Superior temporal gyrus (tissue), 1 donor: ENCODE data around the gene STN1.

Experiments
- DNase-seq: peaks from one replicate; pipeline ENCODE4 v3.0.0-alpha.2; 2016; ENCODE audit errors: extremely low spot score

Gene STN1

DNA sequence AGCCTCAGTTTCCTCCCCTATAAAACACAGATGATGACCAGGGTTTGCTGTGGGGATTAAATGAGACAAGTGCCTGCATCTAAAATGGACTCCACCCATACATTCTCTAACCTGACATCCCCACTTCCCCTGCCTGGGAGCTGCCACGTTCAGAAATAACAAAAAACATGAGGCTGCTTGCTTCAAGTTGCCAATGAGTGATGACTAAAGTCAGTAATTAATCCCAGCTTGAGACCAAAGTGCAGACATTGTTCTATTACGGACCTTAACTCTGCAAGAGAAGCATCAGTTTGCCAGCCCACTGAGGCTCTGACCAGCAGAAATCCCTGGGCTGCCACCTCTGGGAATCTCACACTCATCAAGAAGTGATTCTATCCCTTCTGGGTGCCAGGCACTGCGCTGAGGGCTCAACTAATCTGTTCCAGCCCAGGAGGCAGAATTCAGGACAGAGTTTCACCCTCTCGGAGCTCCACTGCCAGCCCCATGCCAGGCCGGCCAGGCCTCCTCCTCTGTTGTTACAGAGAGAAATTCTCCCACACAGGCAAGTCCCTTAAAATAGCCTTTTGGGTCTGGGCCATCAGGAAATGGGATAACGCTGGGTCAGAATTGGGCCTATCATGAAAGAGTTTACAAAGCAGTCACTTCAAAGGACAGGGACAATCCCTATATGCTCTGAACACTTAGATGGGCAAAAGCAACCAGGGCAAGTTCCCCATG lies 74.0 kb downstream of the STN1 start:
- no peak for DNase-seq

DNA sequence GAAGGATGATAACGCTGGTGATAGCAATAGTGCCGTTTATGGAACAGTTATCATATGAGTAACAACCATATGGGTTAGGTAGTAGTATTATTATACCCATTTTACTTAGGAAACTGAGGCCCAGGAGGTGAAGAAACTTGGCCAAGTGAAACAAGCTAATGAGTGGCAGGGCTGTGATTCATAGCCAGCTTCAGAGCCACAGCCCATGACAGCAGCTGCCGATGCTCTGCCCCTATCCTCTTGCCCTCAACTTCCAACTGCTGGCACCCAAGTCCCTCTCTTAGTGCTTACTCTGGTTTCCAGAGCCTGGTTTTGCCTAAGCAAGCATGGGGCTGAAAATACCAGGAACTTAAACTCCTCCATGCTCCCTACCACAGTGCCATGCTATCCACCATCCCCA lies 74.9 kb downstream of the STN1 start:
- DNase-seq: no peak

DNA sequence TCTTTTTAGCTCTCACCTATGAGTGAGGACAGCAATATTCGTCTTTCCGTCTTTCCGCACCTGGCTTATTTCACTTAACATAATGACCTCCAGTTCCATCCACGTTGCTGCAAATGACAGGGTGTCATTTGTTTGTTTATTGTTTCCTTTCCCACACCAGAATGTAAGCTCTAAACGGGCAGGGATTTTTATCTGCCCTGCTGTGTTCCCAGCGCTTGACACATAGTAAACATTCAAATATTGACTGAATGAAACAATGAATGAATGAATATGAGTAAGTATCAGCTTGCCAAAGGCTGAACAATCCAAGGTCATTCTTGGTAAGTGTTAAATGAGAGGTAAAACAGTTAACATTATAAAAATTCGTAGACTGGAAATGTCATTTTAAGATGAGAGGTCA lies 75.4 kb downstream of the STN1 start:
- DNase-seq: no peak

DNA sequence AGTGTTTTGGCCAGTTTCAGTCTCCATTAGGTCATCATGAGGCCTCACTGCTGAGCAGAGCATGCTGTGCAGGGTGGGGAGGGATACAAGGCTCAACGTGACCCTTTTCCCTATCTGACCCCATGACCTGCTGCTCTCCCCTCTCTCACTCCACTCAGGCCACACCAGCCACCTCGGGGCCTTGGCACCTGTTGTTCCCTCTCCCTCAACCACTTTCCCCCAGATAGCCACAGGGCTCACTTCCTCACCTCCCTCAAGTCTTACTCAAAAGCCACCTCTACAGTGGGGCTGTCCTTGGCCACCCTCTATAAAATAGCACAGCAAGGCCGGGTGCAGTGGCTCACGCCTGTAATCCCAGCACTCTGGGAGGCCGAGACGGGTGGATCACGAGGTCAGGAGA lies 76.5 kb downstream of the STN1 start:
- no peak for DNase-seq

DNA sequence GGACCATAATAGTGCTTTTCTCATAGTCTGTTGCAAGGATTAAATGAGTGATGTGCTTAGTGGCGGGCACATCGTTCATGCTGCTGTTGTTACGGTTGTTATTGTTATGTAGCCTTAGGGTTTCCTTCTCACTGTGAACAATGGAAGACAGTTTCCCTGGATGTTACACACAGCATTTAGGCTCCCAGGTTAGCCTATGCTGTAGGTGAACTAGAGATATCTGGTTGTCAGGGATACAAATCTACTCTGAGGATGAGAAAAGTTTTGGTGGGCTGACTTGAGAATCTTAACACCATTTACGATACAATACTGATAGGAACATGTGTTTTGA lies 77.3 kb downstream of the STN1 start:
- no peak for DNase-seq

DNA sequence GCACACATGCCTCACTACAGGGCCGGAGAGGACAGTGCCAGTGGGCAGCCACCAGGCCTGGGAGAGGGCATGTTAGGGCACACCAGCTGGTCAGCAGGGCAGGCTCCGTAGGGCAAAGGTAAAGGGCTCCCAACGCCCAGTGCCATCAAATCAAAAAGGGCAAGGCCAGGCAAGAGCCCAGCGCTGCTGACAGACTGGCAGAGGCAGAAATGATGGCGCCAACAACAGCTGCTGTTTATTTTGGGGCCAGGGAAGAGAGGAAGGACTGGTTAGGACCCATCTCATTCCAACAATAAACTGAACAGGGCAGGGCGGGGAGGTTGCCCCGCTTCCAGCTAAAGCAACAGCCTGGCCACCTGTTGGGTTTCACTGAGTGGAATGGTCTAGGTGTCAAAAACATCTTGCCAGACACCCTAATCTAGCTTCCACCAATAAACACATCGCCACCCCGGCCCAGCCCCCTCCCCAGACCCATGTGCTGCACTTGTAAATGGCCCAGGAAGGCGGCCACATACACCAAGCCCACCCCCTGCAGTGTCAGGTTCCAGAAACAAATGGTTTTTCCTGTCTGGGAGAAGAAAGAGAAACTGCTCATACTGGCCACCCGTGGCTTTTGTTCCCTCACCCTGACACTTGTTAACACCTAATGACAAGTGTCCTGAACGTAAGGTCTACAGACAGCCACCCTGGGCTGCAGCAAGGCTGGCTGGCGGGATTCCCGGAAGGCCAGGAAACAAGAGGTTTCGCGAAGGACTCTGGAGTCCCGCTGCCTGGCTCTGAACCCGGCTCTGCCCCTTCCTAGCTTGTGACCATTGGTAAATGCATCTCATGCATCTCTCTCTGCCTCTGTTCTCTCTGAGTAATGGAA lies 77.9 kb downstream of the STN1 start:
- DNase-seq: no peak

DNA sequence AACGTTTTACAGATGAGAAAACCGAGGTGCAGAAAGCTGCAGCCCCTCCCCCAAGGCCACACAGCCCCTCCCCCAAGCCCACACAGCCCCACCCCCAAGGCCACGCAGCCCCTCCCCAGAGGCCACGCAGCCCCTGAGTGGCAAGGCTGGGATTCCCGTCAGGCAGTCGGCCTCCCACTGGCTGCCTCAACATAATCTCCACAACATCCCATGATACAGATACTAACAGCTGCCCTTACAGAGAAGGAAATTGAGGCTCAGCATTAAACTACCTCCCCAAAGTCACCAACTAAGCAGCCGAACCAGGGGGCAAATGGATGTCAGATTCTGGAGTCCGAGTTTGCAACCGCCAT lies 78.5 kb downstream of the STN1 start:
- no peak for DNase-seq

DNA sequence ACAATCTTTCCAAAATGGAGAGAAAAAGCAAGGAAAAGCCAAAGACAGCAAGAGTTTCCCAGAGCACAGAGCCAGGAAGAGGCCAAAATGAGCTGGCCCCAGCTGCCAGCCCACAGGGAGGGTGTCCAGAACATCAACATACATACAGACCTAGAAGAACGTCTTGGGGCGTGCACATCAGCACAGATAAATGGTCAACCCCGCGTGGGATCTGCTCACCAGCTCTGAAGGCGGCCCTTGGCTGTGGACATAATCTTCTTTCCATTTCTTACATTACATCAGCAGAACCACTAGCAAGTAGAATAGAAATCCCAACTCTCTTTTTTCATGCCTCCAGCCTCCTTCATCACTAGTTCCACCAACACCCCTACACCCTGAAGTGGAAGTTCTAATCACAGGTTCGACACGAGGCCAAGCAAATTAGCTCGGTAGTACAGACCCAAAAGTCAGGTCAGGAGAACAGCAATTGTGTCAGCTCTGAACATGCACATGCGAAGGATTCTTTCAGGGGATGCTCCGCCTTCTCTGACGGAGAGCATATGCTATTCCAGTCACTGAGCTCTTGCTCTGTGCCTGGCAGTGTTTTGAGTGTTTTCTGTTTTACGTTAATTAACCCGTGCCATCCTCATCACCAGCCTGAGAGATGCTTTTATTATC lies 79.0 kb downstream of the STN1 start:
- DNase-seq: no peak

DNA sequence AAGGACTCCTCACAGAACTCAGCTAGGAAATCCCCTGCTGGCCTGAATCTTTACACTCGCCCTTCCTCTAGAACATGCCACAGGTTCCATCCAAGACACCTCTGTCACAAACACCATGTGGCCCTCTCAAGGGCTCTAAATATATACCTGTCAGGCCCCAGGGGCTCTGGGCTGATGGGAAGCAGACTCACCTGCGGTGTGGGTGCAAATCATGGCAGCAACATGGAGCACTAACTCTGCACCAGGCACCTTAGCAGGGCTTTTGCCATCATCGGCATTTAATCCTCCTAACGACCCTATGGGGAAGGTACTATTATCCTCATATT lies 80.0 kb downstream of the STN1 start:
- no peak for DNase-seq

DNA sequence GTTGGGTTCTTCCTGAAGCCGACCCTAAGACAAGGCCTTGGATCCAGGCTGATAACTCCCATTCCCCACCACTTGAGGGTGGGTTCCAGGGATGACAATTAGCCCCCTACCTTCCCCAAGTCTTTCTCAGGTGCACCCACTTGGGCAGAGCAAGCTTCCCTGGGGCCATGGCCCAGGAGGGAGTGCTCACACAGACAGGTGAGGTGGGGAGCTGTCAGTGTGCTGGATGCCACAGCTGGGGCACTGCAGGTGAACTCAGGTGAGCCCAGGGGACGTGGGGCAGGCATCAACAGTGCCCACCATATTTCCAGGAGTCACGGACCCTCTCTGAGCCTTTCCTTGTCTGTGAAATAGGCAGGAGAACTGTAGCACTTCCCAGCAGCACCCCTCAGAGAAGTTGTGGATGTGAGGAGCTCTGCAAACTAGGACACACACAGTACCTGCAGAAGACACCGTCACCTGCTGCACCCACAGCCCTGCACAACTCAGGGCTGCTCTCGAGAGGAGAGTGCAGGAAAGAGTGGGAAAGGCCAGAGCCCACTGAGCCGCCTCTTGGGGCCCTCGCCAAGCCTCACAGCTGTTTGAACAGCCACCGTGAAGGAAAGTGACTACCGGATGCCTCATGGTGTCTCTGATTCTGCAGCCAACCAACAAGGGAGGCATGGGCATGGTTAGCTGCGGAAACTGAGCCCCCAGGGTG lies 80.5 kb downstream of the STN1 start:
- no peak for DNase-seq

DNA sequence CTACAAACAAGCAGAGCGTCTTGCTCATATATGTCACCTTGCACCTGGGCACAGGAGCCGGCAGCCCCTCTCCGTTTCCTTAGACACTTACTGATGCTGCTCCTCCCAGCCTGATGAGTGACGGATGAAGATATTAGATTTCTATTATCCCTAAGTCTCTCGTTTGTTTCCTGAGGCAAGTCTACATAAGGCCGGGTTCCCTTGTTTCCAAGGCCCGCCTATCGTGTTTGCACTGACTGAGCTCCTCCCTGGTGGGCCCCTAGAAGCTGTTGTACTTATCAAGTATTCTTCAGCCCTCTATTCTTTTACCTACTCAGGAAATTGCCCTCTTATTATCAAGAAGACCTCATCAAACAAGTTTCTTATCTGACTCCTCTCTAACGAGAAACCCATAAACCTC lies 81.1 kb downstream of the STN1 start:
- no peak for DNase-seq

DNA sequence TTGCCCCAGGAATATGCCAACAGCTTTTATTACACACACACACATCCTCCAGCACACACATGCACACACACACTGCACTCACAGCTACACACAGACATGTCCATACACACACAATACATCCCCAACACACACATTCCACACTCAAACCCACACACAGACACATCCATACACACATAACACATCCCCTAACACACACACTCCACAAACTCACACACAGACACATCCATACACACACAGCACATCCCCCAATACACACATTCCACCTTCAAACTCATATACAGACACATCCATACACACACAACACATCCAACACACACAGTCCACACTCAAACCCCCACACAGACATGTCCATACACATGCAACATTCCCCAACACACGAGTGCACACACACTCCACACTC lies 81.7 kb downstream of the STN1 start:
- no peak for DNase-seq

DNA sequence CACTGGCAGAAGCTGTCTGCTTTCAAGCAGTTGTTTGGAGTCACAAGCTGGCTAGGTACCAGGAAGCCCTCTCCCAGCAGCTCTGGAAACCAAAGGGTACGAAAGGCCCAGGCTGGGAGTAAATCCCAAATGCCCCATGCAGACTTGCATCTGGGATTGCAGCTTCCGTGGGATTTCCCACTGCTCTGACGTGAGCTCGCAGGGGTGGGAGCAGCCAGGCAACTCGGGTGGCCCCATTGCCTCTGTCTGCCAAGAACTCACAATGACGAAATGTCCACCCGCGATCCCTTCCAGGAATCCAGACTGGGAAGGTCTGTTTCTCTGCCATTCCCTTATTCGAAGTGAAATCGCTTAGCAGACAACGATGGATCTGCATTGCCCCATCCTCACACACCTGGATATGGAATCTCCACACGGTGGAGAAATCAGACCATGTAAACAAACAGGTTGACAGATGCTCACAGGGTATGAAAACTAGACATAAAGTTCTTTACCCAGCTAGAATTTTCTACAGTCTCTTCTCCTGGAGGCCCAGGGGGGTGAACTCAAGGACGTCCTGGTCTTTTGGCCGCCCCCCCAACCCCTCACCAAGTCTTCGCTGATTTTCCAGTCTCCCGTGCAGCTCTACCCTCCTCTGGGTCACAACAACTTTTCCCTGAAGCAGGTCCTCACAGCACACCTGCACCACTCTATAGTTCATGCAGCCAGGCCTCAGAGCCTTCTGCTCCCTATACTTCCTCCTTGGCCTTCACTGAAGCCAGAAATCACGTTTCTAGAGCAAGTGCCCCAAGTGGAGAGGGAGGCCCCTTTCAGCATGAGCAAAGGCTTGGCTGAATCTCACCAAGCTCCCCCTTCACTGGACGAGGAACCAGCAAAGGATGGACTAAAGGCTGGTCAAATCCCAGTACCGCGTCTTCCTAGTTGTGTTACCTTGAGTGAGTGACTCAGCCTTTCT lies 82.6 kb downstream of the STN1 start:
- no peak for DNase-seq

DNA sequence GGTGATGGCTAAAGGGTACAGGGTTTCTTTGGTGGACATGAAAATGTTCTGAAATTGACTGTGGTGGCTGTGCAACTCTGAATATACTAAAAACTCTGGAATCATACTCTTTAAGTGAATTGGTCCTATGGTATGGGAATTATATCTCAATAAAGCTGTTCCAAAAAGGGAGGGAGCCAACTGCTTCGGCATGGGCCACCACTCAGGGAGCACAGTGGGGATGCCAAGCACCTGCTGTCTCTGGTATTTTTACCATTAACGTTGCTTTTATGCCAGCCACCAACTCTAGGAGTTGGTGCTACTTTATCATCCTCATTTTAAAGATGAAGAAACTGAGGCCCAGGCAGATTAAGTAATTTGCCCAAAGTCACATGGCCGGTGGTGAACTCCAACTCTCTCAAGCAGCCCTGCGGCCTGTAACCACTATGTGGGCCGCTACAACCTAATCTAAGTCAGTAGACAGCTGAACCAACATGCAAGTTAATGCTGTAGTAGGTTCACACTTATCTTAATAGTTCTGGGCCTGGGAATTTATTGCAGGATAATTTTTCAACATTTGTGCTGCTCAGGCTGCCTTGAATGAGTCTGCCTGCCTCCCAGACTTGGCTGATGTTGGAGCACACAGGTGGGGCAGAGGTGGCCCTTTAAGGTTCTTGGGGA lies 83.4 kb downstream of the STN1 start:
- no peak for DNase-seq

DNA sequence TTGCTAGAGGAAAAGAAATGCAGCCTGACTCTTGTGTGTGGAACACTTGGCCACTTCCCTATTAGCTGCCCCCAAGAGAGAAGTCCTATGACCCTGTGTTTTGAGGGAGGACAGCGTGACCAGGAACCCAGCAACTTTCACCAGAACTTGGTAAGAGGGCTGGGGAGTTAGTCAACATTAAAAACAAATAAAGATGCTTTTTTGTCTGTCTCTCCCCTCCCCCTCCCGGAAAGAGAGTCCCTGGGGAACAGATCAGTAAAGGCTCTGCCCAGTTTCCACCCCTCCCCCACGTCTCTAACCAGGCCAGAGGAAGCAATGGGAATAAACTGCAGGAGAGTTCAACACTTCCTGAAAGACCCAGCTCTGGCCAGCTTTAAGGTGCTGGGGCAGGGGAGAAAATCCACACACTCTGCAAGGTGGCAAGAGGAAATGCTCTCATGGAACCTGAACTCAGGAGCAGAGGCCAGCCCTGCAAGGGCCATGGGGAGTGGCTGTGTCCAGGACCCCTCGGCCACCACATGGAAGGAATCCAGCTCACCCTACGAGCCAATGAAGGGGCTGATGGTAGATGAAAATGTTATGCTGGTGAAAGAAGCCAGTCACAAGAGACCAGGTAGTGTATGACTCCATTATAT lies 84.1 kb downstream of the STN1 start:
- DNase-seq: no peak

DNA sequence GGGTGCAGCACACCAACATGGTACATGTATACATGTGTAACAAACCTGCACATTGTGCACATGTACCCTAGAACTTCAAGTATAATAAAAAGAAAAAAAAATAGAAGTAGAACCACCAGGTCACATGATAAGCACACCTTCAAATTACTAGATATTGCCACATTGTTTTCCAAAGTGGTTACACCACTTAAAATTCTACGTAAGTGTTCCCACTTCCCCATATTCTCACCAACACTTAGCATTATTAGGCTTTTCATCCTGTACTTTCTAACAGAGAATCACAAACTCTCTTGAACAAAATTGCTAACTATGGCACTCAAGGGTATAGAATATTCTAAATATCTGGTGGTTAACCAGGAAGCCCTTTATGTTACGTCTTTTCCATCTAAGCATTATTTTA lies 85.2 kb downstream of the STN1 start:
- DNase-seq: no peak
